ENCODE data around the gene FAM193B. TPM values are rescaled to one million over a fixed set of nuclear protein-coding genes. Genes with fewer than 3 reads are reported as not detected.

Gene FAM193B
- total RNA-seq, 6 experiments from 2014 or later: 22.1 to 55.4 (median 39.2) TPM

DNA sequence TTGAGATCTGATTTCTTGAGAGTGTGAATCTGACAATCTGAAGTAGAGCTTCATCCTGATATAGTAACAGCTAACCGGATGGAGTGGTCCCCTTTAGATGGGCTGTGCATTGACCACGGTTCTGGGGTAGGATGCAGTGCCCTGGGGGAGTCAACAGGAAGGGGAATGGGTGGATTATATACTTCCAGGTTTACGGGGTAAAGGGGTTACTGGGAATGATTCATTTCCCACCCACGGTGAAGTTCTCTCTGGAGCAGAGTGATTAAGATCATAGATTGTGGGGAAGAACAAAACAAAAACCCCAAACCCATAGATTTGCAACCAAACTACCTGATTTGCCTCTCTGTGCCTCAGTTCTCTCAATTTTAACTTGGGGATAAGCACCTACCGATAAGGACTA is 44.1 kb upstream of the FAM193B start:
- intact Hi-C loops (cut with DNase I): no loop called here
- Histone ChIP-seq H3K27me3 (no peaks in the 10 kb centered on the region), H3K9me3 (no peaks in the 10 kb centered on the region), H3K4me1 (peaks cover 0 to 11% (median 5%) of the 10 kb centered on the region in 4 donors), H3K36me3 (peaks cover 3 to 30% (median 20%) of the 10 kb centered on the region in 4 donors), H3K4me3 (no peak overlapping the region), H3K27ac (no peak overlapping the region)
- 36% methylated on average over 5 of the region's 5 CpGs for WGBS (ENCODE audit: insufficient coverage, low coverage, low lambda C conversion rate, missing lambda C conversion rate)
- ATAC-seq: no peak
- DNase-seq: peak in 1 of 3 donors; percentile 19
- no peak for TF ChIP-seq POLR2A (IDR thresholded peaks at IDR 0.05)

DNA sequence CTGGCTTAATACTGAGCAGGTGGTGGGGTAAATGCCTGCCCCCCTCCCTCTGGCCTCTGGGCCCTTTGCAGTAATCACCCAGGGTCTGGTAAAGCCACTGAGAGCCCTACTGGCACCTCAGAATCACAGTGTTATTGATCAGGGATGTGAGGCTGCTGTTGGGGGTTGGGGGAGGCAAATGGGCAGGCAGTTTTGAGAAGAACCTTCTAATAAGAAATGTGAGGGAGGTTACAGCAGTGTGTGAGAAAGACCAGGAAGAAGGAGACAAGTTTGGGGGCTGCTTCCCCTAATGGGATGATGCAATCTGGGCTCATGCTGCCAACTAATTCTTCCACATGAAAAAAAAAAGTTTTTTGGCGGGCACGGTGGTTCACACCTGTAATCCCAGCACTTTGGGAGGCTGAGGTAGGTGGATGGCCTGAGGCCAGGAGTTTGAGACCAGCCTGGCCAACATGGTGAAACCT is 42.4 kb upstream of the FAM193B start:
- DNase-seq: peak in 1 of 3 donors; percentile 12
- TF ChIP-seq POLR2A (IDR thresholded peaks at IDR 0.05): no peak
- TF ChIP-seq, protein P1, sequence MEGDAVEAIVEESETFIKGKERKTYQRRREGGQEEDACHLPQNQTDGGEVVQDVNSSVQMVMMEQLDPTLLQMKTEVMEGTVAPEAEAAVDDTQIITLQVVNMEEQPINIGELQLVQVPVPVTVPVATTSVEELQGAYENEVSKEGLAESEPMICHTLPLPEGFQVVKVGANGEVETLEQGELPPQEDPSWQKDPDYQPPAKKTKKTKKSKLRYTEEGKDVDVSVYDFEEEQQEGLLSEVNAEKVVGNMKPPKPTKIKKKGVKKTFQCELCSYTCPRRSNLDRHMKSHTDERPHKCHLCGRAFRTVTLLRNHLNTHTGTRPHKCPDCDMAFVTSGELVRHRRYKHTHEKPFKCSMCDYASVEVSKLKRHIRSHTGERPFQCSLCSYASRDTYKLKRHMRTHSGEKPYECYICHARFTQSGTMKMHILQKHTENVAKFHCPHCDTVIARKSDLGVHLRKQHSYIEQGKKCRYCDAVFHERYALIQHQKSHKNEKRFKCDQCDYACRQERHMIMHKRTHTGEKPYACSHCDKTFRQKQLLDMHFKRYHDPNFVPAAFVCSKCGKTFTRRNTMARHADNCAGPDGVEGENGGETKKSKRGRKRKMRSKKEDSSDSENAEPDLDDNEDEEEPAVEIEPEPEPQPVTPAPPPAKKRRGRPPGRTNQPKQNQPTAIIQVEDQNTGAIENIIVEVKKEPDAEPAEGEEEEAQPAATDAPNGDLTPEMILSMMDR (IDR thresholded peaks at IDR 0.05): no peak

DNA sequence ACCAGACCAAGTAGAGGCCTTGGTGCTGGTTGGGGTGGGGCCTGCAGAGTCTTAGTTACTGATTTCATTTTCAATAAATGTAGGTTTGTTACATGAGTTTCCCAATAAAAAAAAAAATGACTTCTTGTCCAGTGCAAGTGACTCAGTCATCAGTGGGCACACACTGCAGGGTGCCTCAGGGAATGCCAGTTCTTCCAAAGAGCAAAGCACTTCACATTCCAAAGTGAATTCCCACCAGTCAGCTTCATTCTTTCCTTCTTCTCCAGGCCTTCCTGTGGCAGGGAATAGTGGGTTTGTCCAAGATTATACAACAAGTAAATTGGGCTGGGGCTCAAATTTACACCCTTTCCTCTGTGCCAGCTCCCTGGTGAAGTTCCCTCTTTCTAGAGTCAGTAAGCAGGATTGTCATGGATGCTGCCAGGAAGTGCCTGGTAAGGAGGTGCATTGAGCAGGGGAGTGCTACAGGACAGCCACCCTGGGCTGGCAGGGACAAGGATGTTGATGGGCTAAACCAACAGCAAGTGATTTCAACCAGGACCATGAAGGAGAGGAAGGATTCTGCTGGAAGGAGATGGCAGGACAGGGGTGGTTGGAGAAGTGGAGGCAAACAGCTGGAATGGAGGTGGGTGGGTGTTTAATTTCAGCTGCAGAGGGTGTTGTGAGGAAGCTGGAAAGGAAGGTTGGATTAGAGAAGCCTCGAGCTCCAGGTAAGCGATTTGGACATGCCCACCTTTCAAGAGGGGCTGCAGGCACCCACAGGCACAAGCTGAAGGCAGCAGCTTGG is 41.8 kb upstream of the FAM193B start:
- no peak for ATAC-seq
- DNase-seq: no peak
- Histone ChIP-seq H3K27ac (no peak overlapping the region), H3K36me3 (peaks cover 3 to 33% (median 20%) of the 10 kb centered on the region in 4 donors), H3K4me1 (peaks cover 0 to 16% (median 8%) of the 10 kb centered on the region in 4 donors), H3K9me3 (no peaks in the 10 kb centered on the region), H3K27me3 (no peaks in the 10 kb centered on the region), H3K4me3 (no peak overlapping the region)
- no peak for TF ChIP-seq POLR2A (IDR thresholded peaks at IDR 0.05)
- TF ChIP-seq, protein P1 (IDR thresholded peaks at IDR 0.05): no peak
- intact Hi-C loops (cut with DNase I): no loop called here
- 90% methylated on average over 2 of the region's 2 CpGs for WGBS (ENCODE audit: insufficient coverage, low coverage, low lambda C conversion rate, missing lambda C conversion rate)

More for the DNA sequence above, 42.4 kb upstream of the FAM193B start:
- no peak overlapping the region for H3K4me3 ChIP-seq
- H3K36me3 ChIP-seq: peaks cover 3 to 33% (median 20%) of the 10 kb centered on the region in 4 donors
- ATAC-seq: no peak
- peaks cover 0 to 19% (median 6%) of the 10 kb centered on the region in 4 donors for H3K4me1 ChIP-seq
- no peaks in the 10 kb centered on the region for H3K27me3 ChIP-seq
- WGBS (ENCODE audit: insufficient coverage, low coverage, low lambda C conversion rate, missing lambda C conversion rate): 65% methylated on average over 2 of the region's 2 CpGs
- intact Hi-C loops (cut with DNase I): no loop called here
- H3K27ac ChIP-seq: no peak overlapping the region
- H3K9me3 ChIP-seq: no peaks in the 10 kb centered on the region

DNA sequence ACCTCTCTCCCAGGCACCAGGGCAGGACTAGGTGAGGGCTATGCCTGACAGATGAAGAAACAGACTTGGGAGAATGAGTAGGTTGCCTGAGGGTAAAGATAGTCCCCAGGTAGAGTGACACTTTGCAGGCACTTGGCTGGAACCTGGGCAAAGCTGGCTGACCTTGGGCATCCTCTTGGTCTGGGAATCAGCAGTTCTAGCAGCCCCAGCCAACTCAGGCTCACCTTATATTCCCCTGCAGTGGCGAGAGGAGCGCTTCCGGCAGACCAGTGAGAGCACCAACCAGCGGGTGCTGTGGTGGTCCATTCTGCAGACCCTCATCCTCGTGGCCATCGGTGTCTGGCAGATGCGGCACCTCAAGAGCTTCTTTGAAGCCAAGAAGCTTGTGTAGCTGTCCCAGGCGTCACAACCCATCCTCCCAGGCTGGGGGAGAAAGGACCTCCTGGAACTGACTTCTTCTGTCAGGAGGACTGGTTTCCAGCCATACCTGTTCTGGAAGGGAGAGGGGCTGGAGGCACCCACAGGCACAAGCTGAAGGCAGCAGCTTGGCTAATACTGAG is 40.7 kb upstream of the FAM193B start:
- no CpG with 5 or more reads among the region's 8 CpGs for WGBS (ENCODE audit: insufficient coverage, low coverage, low lambda C conversion rate, missing lambda C conversion rate)
- no peaks in the 10 kb centered on the region for H3K27me3 ChIP-seq
- no peak overlapping the region for H3K4me3 ChIP-seq
- intact Hi-C loops (cut with DNase I): no loop called here
- H3K27ac ChIP-seq: no peak overlapping the region
- TF ChIP-seq, protein P1 (IDR thresholded peaks at IDR 0.05): no peak
- TF ChIP-seq POLR2A (IDR thresholded peaks at IDR 0.05): no peak
- H3K36me3 ChIP-seq: peaks cover 3 to 33% (median 20%) of the 10 kb centered on the region in 4 donors
- ATAC-seq (no peak), DNase-seq (no peak)
- peaks cover 0 to 9% (median 5%) of the 10 kb centered on the region in 4 donors for H3K4me1 ChIP-seq
- no peaks in the 10 kb centered on the region for H3K9me3 ChIP-seq

DNA sequence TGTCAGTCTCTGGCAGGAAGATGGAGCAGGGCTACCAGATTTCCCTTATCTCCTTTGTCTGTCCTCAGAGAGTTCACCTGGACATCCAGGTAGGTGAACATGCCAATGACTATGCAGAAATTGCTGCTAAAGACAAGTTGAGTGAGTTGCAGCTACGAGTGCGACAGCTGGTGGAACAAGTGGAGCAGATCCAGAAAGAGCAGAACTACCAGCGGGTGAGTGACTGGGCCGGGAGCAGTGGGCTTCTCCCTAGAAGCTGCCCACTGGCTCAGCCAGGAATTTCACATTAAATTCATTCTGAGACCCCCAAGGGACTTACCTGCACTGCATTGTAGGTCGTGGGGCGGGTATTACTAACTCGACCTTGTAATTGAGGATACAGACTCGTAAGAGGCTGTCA is 39.7 kb upstream of the FAM193B start:
- ATAC-seq (no peak), DNase-seq (no peak)
- Histone ChIP-seq H3K27ac (no peak overlapping the region), H3K36me3 (peaks cover 3 to 33% (median 20%) of the 10 kb centered on the region in 4 donors), H3K4me3 (no peak overlapping the region), H3K9me3 (no peaks in the 10 kb centered on the region), H3K27me3 (no peaks in the 10 kb centered on the region), H3K4me1 (peaks cover 0 to 9% (median 5%) of the 10 kb centered on the region in 4 donors)
- TF ChIP-seq, protein P1 (IDR thresholded peaks at IDR 0.05): no peak
- no peak for TF ChIP-seq POLR2A (IDR thresholded peaks at IDR 0.05)
- WGBS (ENCODE audit: insufficient coverage, low coverage, low lambda C conversion rate, missing lambda C conversion rate): 97% methylated on average over 4 of the region's 8 CpGs
- intact Hi-C loops (cut with DNase I): no loop called here

All from right lobe of liver (tissue), 6 donors.